Activated T-helper 1 cell treated with anti-CD3 and anti-CD28 coated beads, Interleukin-12 subunit alpha, Interleukin-12 subunit beta, Interleukin-2, Interleukin-4 antibody, amounts not matched to agents 30 ng/mL and 10 ng/mL and 1 ng/mL, durations not matched to agents 14 hours and 24 hours and 36 hours (primary cell): ENCODE measurements around the gene CLEC2L. TPM values are rescaled to one million over a fixed set of nuclear protein-coding genes. Genes with fewer than 3 reads are reported as not detected.

ENCODE experiments used
- DNase-seq: peaks from one replicate; pipeline ENCODE4 v3.0.0; 2021; ENCODE audit warnings: low spot score
- H3K27ac Mint-ChIP-seq: one replicate; pipeline ENCODE4 v1.8.0; 2021; ENCODE audit warnings: mild to moderate bottlenecking, mixed read lengths
- H3K27me3 Mint-ChIP-seq: one replicate; pipeline ENCODE4 v1.8.0; 2022; ENCODE audit warnings: mild to moderate bottlenecking, moderate library complexity, mixed read lengths; ENCODE audit not compliant: insufficient read depth
- H3K36me3 Mint-ChIP-seq: one replicate; pipeline ENCODE4 v1.8.0; 2021; ENCODE audit warnings: low read depth, mixed read lengths
- H3K4me1 Mint-ChIP-seq: one replicate; pipeline ENCODE4 v1.8.0; 2021; ENCODE audit warnings: low read depth, mixed read lengths
- H3K4me3 Mint-ChIP-seq: one replicate; pipeline ENCODE4 v1.8.0; 2021; ENCODE audit warnings: mild to moderate bottlenecking, moderate library complexity, mixed read lengths
- H3K9me3 Mint-ChIP-seq: one replicate; pipeline ENCODE4 v1.8.0; 2021; ENCODE audit warnings: mixed read lengths
- intact Hi-C: fragments of 100-400 bp; cut with micrococcal nuclease; formaldehyde crosslinking; loops from one replicate; pipeline ENCODE4 v1.15.1; 2024
- total RNA-seq: library from RNA; stranded (reverse); gene quantifications from 2 replicates; pipeline ENCODE4 v1.2.3, GENCODE V29; 2022

The CLEC2L gene
- total RNA-seq: not detected in 2 replicates

DNA sequence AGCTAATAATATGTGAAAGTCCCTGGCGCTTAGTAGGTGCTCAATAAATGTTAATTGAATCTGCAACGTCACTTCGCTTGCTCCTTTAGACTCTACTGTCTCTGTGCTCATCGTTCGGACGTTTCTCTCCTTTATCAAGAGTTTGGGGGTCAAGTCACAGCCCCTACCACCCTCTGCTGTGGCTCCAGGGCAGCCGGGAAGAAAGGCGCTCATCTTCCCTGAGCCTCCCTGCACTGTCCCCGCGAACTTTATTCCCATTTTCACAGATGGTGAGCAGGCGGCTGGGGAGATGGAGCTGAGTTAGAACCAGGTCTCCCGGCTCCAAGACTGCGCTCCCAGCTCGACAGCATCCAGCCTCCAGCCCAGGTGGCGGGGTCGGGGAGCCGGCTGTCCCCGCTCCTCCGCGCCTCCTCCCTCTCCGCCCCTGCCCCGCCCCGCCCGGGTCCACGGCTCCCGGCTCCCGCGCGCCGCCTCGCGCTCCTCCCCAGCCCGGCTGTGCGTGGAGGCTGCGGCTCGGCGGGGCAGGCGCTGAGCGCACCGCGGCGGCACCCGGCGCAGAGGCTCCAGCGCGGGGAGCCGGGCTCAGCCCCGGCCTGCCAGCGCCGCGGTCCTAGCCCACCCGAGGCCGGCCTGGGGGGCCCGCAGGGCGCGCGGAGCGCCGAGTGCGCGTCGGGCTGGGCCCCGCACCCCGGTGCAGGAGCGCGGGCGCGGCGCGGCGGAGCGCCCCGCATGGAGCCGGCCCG, at the start of gene CLEC2L:
Gene CLEC2L (plus strand): TSS at position 487 of the 743 bp plus-strand sequence. CDS start 243 bp downstream, at position 730.
- no peak for DNase-seq
- intact Hi-C loops: no loop called here
- no peak within 1 kb of the TSS for H3K4me3 Mint-ChIP-seq
- H3K4me1 Mint-ChIP-seq: no peaks in the 10 kb centered on the region
- H3K27ac Mint-ChIP-seq: no peak within 1 kb of the TSS
- H3K36me3 Mint-ChIP-seq: no peaks in the 10 kb centered on the region
- peaks cover 46% of the 10 kb centered on the region for H3K27me3 Mint-ChIP-seq
- no peaks in the 10 kb centered on the region for H3K9me3 Mint-ChIP-seq

DNA sequence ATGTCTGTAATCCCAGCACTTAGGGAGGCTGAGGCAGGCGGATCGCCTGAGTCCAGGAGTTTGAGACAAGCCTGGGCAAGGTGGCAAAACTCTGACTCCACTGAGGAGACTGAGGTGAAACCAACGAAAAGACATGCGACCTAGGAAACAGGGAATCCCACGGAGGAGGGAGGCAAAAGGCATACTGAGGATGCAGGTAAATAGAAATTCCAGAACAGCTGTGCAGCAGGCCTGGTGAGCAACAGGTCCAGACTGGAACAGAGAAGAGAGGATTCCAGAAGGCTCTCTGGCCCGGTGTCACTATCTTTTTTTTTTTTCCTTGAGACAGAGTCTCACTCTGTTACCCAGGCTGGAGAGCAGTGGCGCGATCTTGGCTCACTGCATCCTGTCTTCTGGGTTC, 47.3 kb upstream of the CLEC2L start:
- H3K4me1 Mint-ChIP-seq: no peaks in the 10 kb centered on the region

DNA sequence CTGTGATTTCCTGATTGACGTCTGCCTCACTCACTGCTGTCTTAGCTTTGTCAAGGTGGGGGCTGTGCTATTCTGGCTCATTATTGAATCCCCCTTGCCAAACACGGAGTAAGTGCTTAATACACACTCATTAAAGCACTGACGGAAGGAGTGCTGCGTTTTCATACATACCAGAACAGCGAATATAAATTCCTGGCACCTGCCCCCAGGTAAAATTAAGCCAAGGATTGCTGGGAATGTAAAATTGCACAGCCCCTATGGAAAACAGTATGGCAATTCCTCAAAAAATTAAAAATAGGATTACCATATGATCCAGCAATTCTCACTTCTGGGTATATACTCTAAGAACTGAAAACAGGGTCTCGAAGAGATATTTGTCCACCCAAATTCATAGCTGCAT, 46.6 kb upstream of the CLEC2L start:
- no peaks in the 10 kb centered on the region for H3K9me3 Mint-ChIP-seq
- no peaks in the 10 kb centered on the region for H3K4me1 Mint-ChIP-seq
- intact Hi-C loops: no loop called here
- no peak overlapping the region for H3K4me3 Mint-ChIP-seq
- no peaks in the 10 kb centered on the region for H3K36me3 Mint-ChIP-seq
- H3K27me3 Mint-ChIP-seq: peaks cover 13% of the 10 kb centered on the region
- no peak overlapping the region for H3K27ac Mint-ChIP-seq
- DNase-seq: no peak

More for the DNA sequence above, 47.3 kb upstream of the CLEC2L start:
- H3K36me3 Mint-ChIP-seq: no peaks in the 10 kb centered on the region
- no peak overlapping the region for H3K27ac Mint-ChIP-seq
- no peak overlapping the region for H3K4me3 Mint-ChIP-seq
- no peak for DNase-seq
- intact Hi-C loops: no loop called here
- peaks cover 8% of the 10 kb centered on the region for H3K27me3 Mint-ChIP-seq
- no peaks in the 10 kb centered on the region for H3K9me3 Mint-ChIP-seq

DNA sequence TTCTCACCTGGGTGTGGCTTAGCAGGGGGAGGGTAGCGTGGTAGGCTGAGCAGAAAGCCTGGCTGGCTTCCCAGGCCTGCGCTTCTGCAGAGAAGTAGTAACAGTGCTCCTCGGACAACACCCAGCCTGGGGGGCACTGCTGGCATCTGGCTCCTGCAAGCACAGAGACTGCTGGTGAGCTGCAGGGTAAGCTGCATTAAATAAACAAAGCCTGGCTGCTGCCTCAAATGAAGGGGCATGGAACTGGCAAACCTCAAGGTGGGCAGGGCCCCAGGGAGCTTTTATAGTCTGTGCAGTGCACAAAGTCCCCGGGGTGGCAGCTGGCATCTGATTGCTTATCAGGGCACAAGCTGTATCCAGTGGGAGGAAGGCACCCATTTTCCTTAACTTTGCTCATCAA, 43.9 kb upstream of the CLEC2L start:
- no peak for DNase-seq
- Mint-ChIP-seq H3K4me3 (no peak overlapping the region), H3K4me1 (no peaks in the 10 kb centered on the region), H3K27ac (no peak overlapping the region), H3K9me3 (no peaks in the 10 kb centered on the region), H3K27me3 (peaks cover 25% of the 10 kb centered on the region), H3K36me3 (no peaks in the 10 kb centered on the region)
- intact Hi-C loops: no loop called here

DNA sequence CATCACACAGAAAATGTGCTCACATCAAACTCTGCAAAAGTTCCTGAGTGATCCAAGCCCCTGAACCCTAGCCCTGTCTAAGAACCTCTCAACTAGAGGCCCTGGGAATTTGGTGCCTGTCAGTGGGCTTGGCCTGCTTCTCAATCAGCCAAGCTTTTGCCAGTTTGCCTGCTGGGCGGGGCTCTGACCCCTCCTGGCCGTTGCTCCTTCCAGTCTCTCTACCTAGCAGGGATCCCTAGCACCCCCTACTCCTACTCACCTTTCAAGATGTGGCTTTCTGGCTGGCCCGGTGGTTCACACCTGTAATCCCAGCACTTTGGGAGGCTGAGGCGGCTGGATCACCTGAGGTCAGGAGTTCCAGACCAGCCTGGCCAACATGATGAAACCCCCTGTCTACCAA, 42.1 kb upstream of the CLEC2L start:
- H3K4me3 Mint-ChIP-seq: no peak overlapping the region
- H3K4me1 Mint-ChIP-seq: no peaks in the 10 kb centered on the region
- intact Hi-C loops: no loop called here
- H3K36me3 Mint-ChIP-seq: no peaks in the 10 kb centered on the region
- no peak overlapping the region for H3K27ac Mint-ChIP-seq
- no peaks in the 10 kb centered on the region for H3K9me3 Mint-ChIP-seq
- DNase-seq: no peak
- peaks cover 42% of the 10 kb centered on the region for H3K27me3 Mint-ChIP-seq

DNA sequence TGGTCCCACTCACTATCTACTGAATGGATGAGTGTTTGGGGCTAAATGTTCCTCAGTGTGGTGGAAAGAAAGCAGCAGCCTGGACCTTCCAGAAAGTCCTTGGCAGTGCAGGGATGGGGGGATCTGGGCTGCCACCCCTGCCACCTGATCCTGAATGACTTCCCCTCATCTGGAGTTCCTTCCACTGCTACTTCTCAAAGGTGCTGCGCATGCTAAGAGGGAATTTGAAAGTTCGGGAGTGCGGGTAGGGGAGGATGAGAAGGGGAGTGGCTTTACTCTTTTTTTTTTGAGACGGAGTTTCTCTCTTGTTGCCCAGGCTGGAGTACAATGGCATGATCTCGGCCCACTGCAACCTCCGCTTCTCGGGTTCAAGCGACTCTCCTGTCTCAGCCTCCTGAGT, 41.4 kb upstream of the CLEC2L start:
- Mint-ChIP-seq H3K4me1 (no peaks in the 10 kb centered on the region), H3K36me3 (no peaks in the 10 kb centered on the region), H3K27ac (no peak overlapping the region), H3K9me3 (no peaks in the 10 kb centered on the region), H3K27me3 (peaks cover 47% of the 10 kb centered on the region), H3K4me3 (peak overlapping the region; percentile 70)
- DNase-seq: no peak
- intact Hi-C loops: no loop called here

DNA sequence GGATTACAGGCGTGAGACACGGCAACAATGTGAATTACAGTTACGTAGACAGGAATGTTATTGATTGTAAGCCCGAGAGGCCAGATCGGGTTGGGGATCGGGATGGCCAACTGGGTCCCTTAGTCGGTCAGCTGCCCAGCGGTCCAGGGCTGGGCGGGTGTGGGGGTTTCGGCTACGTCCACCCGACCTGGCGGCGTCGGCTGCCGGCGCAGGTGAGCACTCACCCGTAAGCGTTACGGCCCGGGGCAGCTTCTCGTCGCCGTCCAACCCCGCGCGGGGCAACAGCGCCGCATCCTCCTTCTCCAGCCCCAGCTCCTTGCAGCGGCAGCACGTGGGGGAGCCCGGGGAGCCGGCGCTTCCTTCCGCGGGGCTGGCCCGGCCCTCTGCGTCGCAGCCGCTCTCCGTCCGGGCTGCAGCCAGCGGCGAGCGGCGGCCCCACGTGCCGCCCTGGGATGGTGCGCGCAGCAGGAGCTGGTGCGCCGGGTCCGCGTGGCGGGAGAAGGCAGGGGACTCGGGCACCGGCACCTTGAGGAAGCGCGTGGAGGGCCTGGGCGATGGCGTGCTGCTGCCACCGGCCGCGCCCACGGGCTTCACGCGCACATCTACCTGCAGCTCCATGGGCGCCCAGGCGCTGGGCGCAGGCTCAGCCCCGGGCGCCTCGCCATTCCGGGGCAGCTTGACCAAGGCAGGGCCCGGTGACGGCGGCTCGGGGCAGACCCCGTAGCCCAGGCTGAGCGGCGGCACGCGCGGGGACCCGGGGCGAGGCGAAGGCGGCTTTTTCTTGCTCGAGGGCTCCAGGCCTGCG, 40.6 kb upstream of the CLEC2L start:
- peak overlapping the region; percentile 70 for H3K4me3 Mint-ChIP-seq
- H3K27ac Mint-ChIP-seq: no peak overlapping the region
- no peaks in the 10 kb centered on the region for H3K36me3 Mint-ChIP-seq
- intact Hi-C loops: loop anchor here (1.0 kb wide), 1 partner anchor 17 kb away; no protein-coding TSS in a partner anchor
- H3K4me1 Mint-ChIP-seq: no peaks in the 10 kb centered on the region
- no peaks in the 10 kb centered on the region for H3K9me3 Mint-ChIP-seq
- peaks cover 48% of the 10 kb centered on the region for H3K27me3 Mint-ChIP-seq
- peak; percentile 10 for DNase-seq

DNA sequence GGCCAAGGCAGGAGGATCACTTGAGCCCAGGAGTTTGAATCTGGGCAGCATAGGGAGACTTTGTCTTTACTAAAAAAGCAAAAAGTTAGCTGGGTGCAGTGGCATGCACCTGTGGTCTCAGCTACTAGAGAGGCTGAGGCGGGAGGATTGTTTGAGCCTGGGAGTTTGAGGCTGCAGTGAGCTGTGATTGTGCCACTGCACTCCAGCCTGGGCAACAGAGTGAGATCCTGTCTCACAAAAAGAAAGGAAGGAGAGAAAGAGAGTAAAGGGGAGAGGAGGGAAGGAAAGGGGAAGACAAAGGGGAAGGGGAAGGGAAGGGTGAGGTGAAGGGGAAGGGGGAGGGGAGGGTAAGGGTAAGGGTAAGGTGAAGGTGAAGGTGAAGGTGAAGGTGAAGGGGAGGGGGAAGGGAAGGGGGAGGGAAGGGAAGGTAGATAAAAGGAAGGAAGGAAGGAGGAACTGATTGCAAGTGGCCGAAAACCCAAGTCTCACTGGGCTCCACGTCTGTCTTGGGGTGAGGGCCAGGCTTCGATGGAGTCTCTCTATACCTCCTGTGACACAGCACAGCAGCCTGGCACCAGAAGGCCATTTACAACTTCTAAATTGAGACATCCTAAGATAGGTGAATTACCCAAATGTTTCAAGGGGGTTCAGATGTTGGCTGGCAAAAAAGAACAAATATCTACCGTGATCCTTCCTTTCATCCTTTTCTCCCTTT, 36.0 kb upstream of the CLEC2L start:
- intact Hi-C loops: no loop called here
- Mint-ChIP-seq H3K4me1 (no peaks in the 10 kb centered on the region), H3K9me3 (peaks cover 10% of the 10 kb centered on the region), H3K27me3 (peaks cover 46% of the 10 kb centered on the region), H3K36me3 (no peaks in the 10 kb centered on the region), H3K27ac (no peak overlapping the region), H3K4me3 (no peak overlapping the region)
- DNase-seq: no peak

DNA sequence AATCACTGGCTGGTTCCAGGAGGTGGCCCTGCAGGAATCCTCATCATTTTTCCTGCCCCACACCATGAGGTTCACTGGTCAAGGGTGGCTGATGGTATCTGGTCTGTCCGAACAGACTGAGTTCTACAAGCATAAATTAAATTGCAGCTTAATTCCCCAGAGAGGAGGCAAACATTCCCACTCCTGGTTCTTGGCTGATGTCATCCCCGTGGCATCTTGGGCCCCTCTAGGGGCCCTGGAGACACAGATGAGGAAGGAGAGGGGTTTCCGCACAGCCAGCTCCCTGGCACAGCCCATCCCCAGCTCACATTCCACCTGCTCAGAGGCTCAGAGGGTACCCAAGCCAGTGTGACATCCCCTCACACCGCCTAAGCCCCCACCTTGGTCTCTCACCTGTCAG, 34.7 kb upstream of the CLEC2L start:
- no peak for DNase-seq
- H3K4me1 Mint-ChIP-seq: no peaks in the 10 kb centered on the region
- H3K27me3 Mint-ChIP-seq: peaks cover 44% of the 10 kb centered on the region
- H3K27ac Mint-ChIP-seq: no peak overlapping the region
- no peaks in the 10 kb centered on the region for H3K36me3 Mint-ChIP-seq
- H3K4me3 Mint-ChIP-seq: no peak overlapping the region
- peaks cover 15% of the 10 kb centered on the region for H3K9me3 Mint-ChIP-seq
- intact Hi-C loops: no loop called here

DNA sequence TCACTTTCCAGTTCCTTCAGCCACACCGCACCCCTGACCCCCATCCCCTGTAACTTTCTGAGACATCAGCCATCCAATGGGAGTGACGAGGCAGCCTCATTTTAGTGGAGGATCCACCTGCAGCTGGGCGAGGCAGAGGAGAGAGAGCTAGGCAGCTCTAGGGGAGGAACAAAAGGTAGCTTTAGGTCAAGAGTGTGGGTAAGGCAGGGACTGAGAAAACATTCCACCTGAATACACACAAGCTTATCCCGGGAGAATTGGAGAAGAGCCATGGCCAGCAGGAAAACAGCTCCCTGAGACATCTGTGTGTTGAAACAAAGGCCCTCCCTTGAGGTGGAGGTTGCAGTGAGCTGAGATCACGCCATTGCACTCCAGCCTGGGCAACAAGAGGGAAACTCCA, 33.4 kb upstream of the CLEC2L start:
- no peak for DNase-seq
- peaks cover 15% of the 10 kb centered on the region for H3K9me3 Mint-ChIP-seq
- no peaks in the 10 kb centered on the region for H3K36me3 Mint-ChIP-seq
- no peak overlapping the region for H3K4me3 Mint-ChIP-seq
- H3K27me3 Mint-ChIP-seq: peaks cover 34% of the 10 kb centered on the region
- no peak overlapping the region for H3K27ac Mint-ChIP-seq
- H3K4me1 Mint-ChIP-seq: peaks cover 9% of the 10 kb centered on the region
- intact Hi-C loops: no loop called here

DNA sequence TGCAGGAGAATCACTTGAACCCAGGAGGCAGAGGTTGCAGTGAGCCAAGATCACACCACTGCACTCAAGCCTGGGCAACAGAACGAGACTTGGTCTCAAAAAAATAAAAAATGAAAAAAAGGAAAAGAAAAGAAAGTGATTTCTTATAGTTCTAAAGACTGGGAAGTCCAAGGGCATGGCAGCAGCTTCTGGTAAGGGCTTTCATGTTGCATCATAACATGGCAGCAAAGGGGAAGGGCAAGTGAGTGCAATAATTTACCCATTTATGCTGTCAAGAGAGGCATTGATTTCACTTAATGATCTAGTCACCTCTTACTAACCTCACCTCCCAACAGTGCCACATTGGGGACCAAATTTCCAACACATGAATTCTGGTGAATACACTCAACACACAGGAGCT, 31.2 kb upstream of the CLEC2L start:
- Mint-ChIP-seq H3K27me3 (peaks cover 20% of the 10 kb centered on the region), H3K4me3 (no peak overlapping the region), H3K27ac (no peak overlapping the region), H3K4me1 (peaks cover 23% of the 10 kb centered on the region), H3K9me3 (peaks cover 15% of the 10 kb centered on the region), H3K36me3 (no peaks in the 10 kb centered on the region)
- intact Hi-C loops: no loop called here
- no peak for DNase-seq

DNA sequence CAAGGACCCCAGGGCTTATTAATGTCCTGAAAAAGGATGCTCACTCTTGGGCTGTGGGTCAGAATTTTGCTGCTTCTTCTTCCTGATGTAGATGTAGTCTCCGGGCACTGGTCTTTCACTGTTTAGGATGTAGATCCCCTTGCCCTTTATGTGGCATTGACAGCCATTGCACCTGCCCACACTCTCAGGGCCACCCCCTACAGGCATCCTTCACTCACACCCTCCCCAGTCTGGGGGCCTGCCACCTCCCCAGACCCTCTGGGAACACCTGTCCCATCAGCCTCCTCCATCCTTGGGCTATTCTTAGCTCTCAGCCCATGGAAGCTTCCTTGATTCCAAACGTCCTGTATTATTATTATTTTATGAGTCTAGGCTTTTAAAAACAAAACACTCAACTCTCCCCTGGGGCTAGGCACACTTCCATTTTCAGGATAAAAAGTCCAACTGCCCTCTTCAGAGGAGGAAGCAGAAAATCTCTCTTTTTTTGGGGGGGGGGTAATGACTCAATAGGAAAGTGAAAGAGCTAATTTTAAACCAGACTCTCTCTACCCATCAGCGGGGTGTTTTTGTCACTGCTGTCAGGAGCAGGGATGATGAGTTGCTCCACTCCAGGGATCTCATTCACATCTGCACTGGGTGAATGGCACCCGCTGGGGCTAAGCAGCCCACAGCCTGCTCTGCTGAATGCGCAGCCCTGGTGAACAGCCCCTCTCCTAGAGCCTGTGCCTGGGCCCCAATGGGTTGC, 28.5 kb upstream of the CLEC2L start:
- peak overlapping the region; percentile 28 for H3K27ac Mint-ChIP-seq
- peaks cover 27% of the 10 kb centered on the region for H3K4me1 Mint-ChIP-seq
- peak overlapping the region; percentile 23 for H3K4me3 Mint-ChIP-seq
- H3K36me3 Mint-ChIP-seq: no peaks in the 10 kb centered on the region
- intact Hi-C loops: loop anchor here (5.0 kb wide), 1 partner anchor 63 kb away; no protein-coding TSS in a partner anchor
- peaks cover 14% of the 10 kb centered on the region for H3K9me3 Mint-ChIP-seq
- peaks cover 19% of the 10 kb centered on the region for H3K27me3 Mint-ChIP-seq
- DNase-seq: no peak
